ENCODE results near the gene PPDPF. TPM values are rescaled to one million over a fixed set of nuclear protein-coding genes. Genes with fewer than 3 reads are reported as not detected.

Gene PPDPF
- polyA plus RNA-seq, 1 donor from 2014 or later = 95.1 TPM

GRCh38 chr20:63560856-63561609 is 40.5 kb downstream of the PPDPF start:
- no peaks in the 10 kb centered on the region for H3K9me3 ChIP-seq (ENCODE audit: low read length)
- H3K9me2 ChIP-seq (ENCODE audit: insufficient read depth, low read length) = no peaks in the 10 kb centered on the region
- H3K36me3 ChIP-seq (ENCODE audit: insufficient read depth, low read length) = no peaks in the 10 kb centered on the region
- H3K9ac ChIP-seq (ENCODE audit: low read length) = no peak overlapping the region
- H3K27me3 ChIP-seq (ENCODE audit: insufficient read depth, low read depth, low read length) = no peaks in the 10 kb centered on the region
- no peaks in the 10 kb centered on the region for H3K79me2 ChIP-seq (replicated peaks; ENCODE audit: insufficient read depth, low read length)
- H3K27ac ChIP-seq (ENCODE audit: low read length) = no peak overlapping the region
- TF ChIP-seq CTCF (IDR thresholded peaks at IDR 0.05; ENCODE audit: poor library complexity, severe bottlenecking) (no peak), POLR2AphosphoS5 (IDR thresholded peaks at IDR 0.05) (no peak), REST (IDR thresholded peaks at IDR 0.05; ENCODE audit: borderline replicate concordance) (no peak), TAF1 (IDR thresholded peaks at IDR 0.05; ENCODE audit: low read depth) (no peak), MXI1 (conservative IDR thresholded peaks at IDR 0.05; ENCODE audit: poor library complexity, severe bottlenecking) (no peak), RAD21 (conservative IDR thresholded peaks at IDR 0.05) (no peak), SMC3 (conservative IDR thresholded peaks at IDR 0.05; ENCODE audit: poor library complexity) (no peak), EP300 (conservative IDR thresholded peaks at IDR 0.05; ENCODE audit: poor library complexity, severe bottlenecking) (no peak), EZH2 (IDR thresholded peaks at IDR 0.05; ENCODE audit: borderline replicate concordance, insufficient read depth, low read length, poor library complexity, severe bottlenecking) (no peak)
- H3K4me3 ChIP-seq (ENCODE audit: low read length) = no peak overlapping the region
- no peaks in the 10 kb centered on the region for H3F3A ChIP-seq (ENCODE audit: insufficient read depth, low read length, poor library complexity, severe bottlenecking)
- H4K20me1 ChIP-seq (ENCODE audit: insufficient read depth) = no peaks in the 10 kb centered on the region
- no peak overlapping the region for H3K4me2 ChIP-seq (ENCODE audit: low read length)
- H2AFZ ChIP-seq (ENCODE audit: low read depth, low read length) = no peak overlapping the region

GRCh38 chr20:63561624-63562396 is 41.2 kb downstream of the PPDPF start:
- no peaks in the 10 kb centered on the region for H3K9me2 ChIP-seq (ENCODE audit: insufficient read depth, low read length)
- H3K27ac ChIP-seq (ENCODE audit: low read length) = no peak overlapping the region
- H3K27me3 ChIP-seq (ENCODE audit: insufficient read depth, low read depth, low read length) = no peaks in the 10 kb centered on the region
- no peaks in the 10 kb centered on the region for H3F3A ChIP-seq (ENCODE audit: insufficient read depth, low read length, poor library complexity, severe bottlenecking)
- H3K4me2 ChIP-seq (ENCODE audit: low read length) = no peak overlapping the region
- H3K9me3 ChIP-seq (ENCODE audit: low read length) = no peaks in the 10 kb centered on the region
- no peaks in the 10 kb centered on the region for H3K79me2 ChIP-seq (replicated peaks; ENCODE audit: insufficient read depth, low read length)
- TF ChIP-seq TAF1 (IDR thresholded peaks at IDR 0.05; ENCODE audit: low read depth) (no peak), RAD21 (conservative IDR thresholded peaks at IDR 0.05) (no peak), CTCF (IDR thresholded peaks at IDR 0.05; ENCODE audit: poor library complexity, severe bottlenecking) (no peak), REST (IDR thresholded peaks at IDR 0.05; ENCODE audit: borderline replicate concordance) (no peak), POLR2AphosphoS5 (IDR thresholded peaks at IDR 0.05) (no peak)
- H2AFZ ChIP-seq (ENCODE audit: low read depth, low read length) = no peak overlapping the region
- no peaks in the 10 kb centered on the region for H3K36me3 ChIP-seq (ENCODE audit: insufficient read depth, low read length)
- H3K9ac ChIP-seq (ENCODE audit: low read length) = no peak overlapping the region
- H3K4me3 ChIP-seq (ENCODE audit: low read length) = no peak overlapping the region
- no peaks in the 10 kb centered on the region for H4K20me1 ChIP-seq (ENCODE audit: insufficient read depth)
